ENCODE data around the gene EFNB2. TPM values are rescaled to one million over a fixed set of nuclear protein-coding genes. Genes with fewer than 3 reads are reported as not detected.

The EFNB2 gene
- total RNA-seq, 4 donors from 2014 or later = 17.1 to 45.4 (median 28.3) TPM

DNA sequence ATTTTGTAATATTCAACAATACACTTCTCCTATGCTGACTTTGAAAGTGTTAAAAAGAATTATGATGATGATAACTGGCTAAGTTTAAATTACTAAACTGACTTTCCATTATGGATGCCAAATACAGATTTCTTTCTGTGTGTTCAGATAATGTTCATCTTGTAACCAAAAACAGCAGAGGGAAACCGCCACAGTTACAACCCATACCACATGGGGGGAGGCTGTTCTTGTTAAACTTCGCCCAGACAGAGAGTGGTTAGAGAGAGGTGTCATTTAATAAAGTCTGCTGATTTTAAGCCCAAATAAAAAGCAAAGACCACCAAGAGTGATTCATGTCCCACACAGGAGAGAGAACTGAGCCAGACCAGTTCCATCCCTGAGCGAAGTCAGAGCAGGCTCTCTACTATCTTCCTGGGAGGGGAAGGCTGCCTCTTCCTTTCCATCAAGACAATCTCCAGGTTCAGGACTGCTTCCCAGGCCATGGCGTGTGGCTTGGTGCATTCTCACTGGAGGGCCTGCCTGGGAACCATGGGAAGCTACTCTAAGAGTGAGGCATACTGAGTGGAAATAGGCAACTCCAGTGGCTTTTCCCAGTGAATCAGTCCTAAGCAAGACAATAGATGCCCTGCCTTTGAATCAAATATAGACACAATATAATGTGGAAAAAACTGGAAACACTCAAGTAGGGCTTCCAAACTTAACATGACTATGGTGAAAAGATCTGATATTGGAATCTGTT is 18.2 kb downstream of the EFNB2 start:
- Histone ChIP-seq H3K27ac (no peak overlapping the region), H3K4me3 (no peak overlapping the region), H3K9me3 (no peaks in the 10 kb centered on the region), H3K36me3 (no peaks in the 10 kb centered on the region), H3K4me1 (peaks cover 45% of the 10 kb centered on the region), H3K27me3 (no peaks in the 10 kb centered on the region)
- no peak for TF ChIP-seq POLR2AphosphoS5 (IDR thresholded peaks at IDR 0.05)
- no peak for TF ChIP-seq CTCF (IDR thresholded peaks at IDR 0.05)
- TF ChIP-seq POLR2A (IDR thresholded peaks at IDR 0.05) = no peak
- TF ChIP-seq EP300 (IDR thresholded peaks at IDR 0.05) = no peak
- no peak for DNase-seq (ENCODE audit: low spot score in 2 of 2)
- WGBS = 91% methylated on average over 4 of the region's 4 CpGs

DNA sequence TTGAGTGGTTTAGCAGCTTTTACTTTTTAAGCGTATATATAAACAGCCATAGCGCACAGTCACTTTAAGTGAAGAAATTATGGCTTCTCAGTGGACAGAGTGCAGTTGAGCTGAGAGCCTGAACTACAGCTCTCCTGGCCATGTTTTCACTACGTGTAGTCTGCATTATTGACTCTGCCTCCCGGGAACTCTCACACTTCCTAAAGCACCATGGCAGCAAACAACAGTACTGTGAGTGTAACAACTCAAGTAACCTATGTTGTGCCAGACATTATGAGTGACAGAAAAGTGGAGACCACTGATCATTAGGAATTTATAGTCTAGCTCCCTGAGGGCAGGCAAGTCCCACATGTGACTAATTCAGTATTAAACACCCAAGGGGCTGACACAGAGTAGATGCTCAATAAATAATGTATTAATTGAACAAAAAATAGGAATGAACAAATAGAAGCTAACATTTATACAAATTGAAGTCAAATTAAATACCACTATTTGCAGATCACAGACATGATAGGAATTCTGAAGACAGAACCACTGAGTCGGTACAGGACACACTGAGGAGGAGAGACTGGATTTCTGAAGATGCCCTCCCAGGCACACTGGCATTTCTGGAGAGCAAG is 19.7 kb downstream of the EFNB2 start:
- no peak for DNase-seq (ENCODE audit: low spot score in 2 of 2)
- Histone ChIP-seq H3K4me1 (peaks cover 30% of the 10 kb centered on the region), H3K36me3 (no peaks in the 10 kb centered on the region), H3K4me3 (no peak overlapping the region), H3K27ac (no peak overlapping the region), H3K9me3 (no peaks in the 10 kb centered on the region), H3K27me3 (no peaks in the 10 kb centered on the region)
- TF ChIP-seq EP300 (IDR thresholded peaks at IDR 0.05) (no peak), POLR2A (IDR thresholded peaks at IDR 0.05) (no peak), CTCF (IDR thresholded peaks at IDR 0.05) (no peak)
- WGBS = 90% methylated on average over 5 of the region's 5 CpGs

DNA sequence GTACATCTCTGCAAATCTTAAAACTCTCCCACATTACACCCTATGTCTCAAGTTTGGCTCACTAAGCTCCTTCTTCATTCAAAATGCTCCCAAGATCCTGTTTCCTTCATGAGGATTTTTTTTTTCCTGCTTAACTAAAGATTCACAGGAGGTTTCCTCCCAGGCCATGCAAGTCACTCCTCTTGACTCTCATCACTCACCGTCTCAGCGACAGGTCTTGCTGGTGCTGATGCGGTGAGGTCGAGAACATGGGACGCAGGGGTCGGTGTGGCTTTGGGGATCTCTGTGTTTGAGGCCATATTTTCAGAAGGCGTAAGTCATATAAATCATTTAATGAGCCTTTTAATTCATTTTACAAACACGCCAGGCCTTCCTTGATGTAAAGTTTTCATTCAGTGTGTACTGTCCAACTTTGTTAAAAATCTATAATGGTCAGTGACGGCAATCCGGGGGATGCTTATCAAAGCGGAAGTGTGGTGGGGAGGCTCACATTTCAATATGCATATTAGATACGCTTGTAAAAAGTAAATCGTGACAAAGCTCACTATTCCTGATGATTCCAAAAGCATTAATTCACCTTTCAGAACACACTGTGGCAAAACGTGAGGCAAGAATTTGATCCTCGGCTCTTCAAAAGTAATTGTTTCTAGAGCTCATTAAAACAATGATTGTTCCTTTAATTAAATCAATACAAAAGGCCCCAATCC is 20.4 kb downstream of the EFNB2 start:
- no peak for TF ChIP-seq CTCF (IDR thresholded peaks at IDR 0.05)
- TF ChIP-seq POLR2AphosphoS5 (IDR thresholded peaks at IDR 0.05) = no peak
- no peak for TF ChIP-seq POLR2A (IDR thresholded peaks at IDR 0.05)
- TF ChIP-seq EP300 (IDR thresholded peaks at IDR 0.05) = no peak
- Histone ChIP-seq H3K4me1 (peaks cover 23% of the 10 kb centered on the region), H3K9me3 (no peaks in the 10 kb centered on the region), H3K27me3 (no peaks in the 10 kb centered on the region), H3K36me3 (no peaks in the 10 kb centered on the region), H3K27ac (no peak overlapping the region), H3K4me3 (no peak overlapping the region)
- no peak for DNase-seq (ENCODE audit: low spot score in 2 of 2)
- WGBS = 89% methylated on average over 15 of the region's 15 CpGs

- H3K27me3 ChIP-seq = no peaks in the 10 kb centered on the region
- no peak overlapping the region for H3K27ac ChIP-seq
- WGBS = 52% methylated on average over 8 of the region's 8 CpGs
- H3K9me3 ChIP-seq = no peaks in the 10 kb centered on the region
- no peaks in the 10 kb centered on the region for H3K36me3 ChIP-seq
- TF ChIP-seq POLR2AphosphoS5 (IDR thresholded peaks at IDR 0.05) = no peak
- no peak for DNase-seq (ENCODE audit: low spot score in 2 of 2)
- H3K4me3 ChIP-seq = no peak overlapping the region
- H3K4me1 ChIP-seq = peaks cover 12% of the 10 kb centered on the region
These were observed 22.2 kb downstream of the EFNB2 start for GRCh38 chr13:106513025-106513983.

GRCh38 chr13:106507560-106508274 is 27.7 kb downstream of the EFNB2 start:
- H3K27ac ChIP-seq = no peak overlapping the region
- peaks cover 1% of the 10 kb centered on the region for H3K4me1 ChIP-seq
- no peak for DNase-seq (ENCODE audit: low spot score in 2 of 2)
- no peak overlapping the region for H3K4me3 ChIP-seq
- H3K27me3 ChIP-seq = no peaks in the 10 kb centered on the region
- WGBS = 66% methylated on average over 11 of the region's 11 CpGs
- no peaks in the 10 kb centered on the region for H3K9me3 ChIP-seq
- no peak for TF ChIP-seq EP300 (IDR thresholded peaks at IDR 0.05)
- no peak for TF ChIP-seq POLR2AphosphoS5 (IDR thresholded peaks at IDR 0.05)
- TF ChIP-seq CTCF (IDR thresholded peaks at IDR 0.05) = no peak
- no peak for TF ChIP-seq POLR2A (IDR thresholded peaks at IDR 0.05)
- no peaks in the 10 kb centered on the region for H3K36me3 ChIP-seq
